D721Med (cell line): Measurements from ENCODE around the gene UQCC5.

Source experiments
- DNase-seq: peaks from one replicate; pipeline ENCODE4 v3.0.0; 2011; ENCODE audit warnings: low spot score; ENCODE audit not compliant: insufficient read length
- FAIRE-seq: peaks from 2 replicates; lab custom pipeline; 2011; peaks lifted over from hg19 to GRCh38; lab: Jason Lieb, UNC
- TF ChIP-seq, protein P1 (sequence below): IDR thresholded peaks from 2 replicates; pipeline ENCODE4 v1.5.1; 2012; ENCODE audit warnings: mild to moderate bottlenecking, control low read depth; ENCODE audit not compliant: insufficient read depth; ENCODE audit errors: missing control alignments

The UQCC5 gene

GRCh38 chr3:52506266-52506966, 30.0 kb upstream of the UQCC5 start:
- FAIRE-seq (no peak), DNase-seq (no peak)
- TF ChIP-seq, protein P1, sequence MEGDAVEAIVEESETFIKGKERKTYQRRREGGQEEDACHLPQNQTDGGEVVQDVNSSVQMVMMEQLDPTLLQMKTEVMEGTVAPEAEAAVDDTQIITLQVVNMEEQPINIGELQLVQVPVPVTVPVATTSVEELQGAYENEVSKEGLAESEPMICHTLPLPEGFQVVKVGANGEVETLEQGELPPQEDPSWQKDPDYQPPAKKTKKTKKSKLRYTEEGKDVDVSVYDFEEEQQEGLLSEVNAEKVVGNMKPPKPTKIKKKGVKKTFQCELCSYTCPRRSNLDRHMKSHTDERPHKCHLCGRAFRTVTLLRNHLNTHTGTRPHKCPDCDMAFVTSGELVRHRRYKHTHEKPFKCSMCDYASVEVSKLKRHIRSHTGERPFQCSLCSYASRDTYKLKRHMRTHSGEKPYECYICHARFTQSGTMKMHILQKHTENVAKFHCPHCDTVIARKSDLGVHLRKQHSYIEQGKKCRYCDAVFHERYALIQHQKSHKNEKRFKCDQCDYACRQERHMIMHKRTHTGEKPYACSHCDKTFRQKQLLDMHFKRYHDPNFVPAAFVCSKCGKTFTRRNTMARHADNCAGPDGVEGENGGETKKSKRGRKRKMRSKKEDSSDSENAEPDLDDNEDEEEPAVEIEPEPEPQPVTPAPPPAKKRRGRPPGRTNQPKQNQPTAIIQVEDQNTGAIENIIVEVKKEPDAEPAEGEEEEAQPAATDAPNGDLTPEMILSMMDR = no peak

DNA sequence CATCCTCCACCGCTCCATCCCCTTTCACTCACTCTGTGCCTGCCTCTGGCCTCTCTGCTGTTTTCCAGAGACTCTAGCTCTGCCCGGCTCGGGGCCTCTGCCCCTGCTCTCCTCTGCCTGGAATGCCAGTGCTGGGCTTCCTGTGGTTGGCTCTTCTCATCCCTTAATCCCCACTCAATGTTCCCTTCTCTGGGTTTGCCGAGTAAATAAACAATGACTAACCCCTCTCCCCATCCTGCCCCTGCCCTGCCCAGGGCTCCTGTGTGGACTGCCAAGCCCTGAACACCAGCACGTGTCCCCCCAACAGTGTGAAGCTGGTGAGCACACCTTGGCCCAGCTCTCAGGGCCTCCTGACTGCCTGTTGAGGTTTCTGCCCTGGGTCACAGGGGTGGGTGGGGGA, 29.0 kb upstream of the UQCC5 start:
- FAIRE-seq (no peak), DNase-seq (no peak)

GRCh38 chr3:52509753-52510328, 26.6 kb upstream of the UQCC5 start:
- TF ChIP-seq, protein P1 = no peak
- no peak for FAIRE-seq
- DNase-seq = no peak

More for the DNA sequence above, 29.0 kb upstream of the UQCC5 start:
- TF ChIP-seq, protein P1 = no peak

DNA sequence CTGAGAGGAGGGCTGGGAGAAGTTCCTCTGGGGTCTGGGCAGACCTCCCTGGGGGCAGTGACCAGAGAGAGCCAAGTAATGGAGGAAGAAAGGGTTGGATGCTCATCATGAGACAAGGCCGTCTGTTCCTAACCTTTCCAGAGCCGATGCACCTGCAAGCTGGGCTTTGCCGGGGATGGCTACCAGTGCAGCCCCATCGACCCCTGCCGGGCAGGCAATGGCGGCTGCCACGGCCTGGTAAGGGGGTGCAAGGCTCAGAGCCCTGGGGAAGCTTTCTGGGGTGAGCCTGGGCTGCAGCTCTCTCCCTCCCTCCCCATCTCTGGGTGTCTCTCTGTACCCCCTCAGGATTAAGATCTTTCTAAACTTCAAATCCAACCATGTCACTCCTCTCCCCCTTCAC, 24.9 kb upstream of the UQCC5 start:
- FAIRE-seq (no peak), DNase-seq (no peak)
- TF ChIP-seq, protein P1 = no peak

DNA sequence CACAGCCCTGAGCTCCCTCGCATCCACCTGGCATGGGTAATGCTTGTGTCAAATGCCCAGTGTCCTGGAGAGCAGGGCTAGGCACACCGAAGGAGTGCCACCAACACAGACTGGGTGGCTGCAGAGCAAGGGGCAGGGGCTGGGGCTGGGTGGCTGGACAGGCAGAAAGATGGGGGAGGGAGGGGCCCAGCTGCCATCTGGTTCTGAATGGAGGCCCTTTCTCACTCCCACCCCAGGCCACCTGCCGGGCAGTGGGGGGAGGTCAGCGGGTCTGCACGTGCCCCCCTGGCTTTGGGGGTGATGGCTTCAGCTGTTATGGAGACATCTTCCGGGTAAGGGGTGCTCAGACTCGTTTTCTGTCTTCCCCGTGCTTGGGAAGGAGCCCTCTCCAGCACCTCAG, 24.3 kb upstream of the UQCC5 start:
- TF ChIP-seq, protein P1 = no peak
- FAIRE-seq = no peak
- DNase-seq = no peak

DNA sequence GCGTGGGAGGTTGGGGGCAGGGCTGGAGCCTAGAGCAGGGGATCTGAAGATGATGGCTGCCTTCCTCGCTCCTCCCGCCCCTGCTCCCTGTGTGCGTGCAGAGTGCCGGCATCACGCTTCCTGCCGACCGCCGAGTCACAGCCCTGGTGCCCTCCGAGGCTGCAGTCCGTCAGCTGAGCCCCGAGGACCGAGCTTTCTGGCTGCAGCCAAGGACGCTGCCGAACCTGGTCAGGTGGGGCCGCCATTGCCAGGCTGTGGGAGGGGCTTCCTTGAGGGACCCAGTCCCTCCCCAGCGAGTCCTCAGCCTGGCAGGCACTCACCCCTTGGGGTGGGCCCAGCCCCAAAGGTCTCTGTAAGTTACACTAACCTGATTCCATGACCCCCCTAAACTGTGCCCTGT, 23.7 kb upstream of the UQCC5 start:
- TF ChIP-seq, protein P1 = no peak
- FAIRE-seq (no peak), DNase-seq (no peak)

- FAIRE-seq = no peak
Observed at GRCh38 chr3:52513281-52513680, 23.1 kb upstream of the UQCC5 start.

More at GRCh38 chr3:52513281-52513680, 23.1 kb upstream of the UQCC5 start:
- TF ChIP-seq, protein P1 = no peak
- DNase-seq = no peak
